Effector CD8-positive, alpha-beta T cell (primary cell): ENCODE results near the gene FKTN.

ENCODE experiments used
- DNase-seq: peaks from one replicate; lab custom pipeline; 2025; lab: John Stamatoyannopoulos, UW

FKTN gene

DNA sequence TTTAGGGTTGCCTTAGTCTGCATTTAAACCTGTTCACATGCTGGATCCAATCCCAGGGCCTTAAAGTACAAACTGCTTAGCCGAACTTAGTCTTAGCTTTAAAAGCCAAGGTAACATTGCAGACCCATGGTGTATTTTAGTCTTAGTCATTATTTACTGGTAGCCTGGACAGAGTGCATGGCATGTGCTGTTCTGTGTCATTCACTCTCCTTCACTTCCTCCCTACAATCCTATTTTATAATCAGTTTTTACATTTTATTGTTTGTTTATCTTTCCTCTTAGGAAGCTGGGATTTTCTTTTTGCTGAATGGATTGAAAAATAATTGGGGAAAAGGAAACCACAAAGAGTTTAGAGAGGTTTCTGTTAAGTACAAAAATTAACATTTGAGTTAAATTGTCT is 74.9 kb downstream of the FKTN start:
- DNase-seq, result no peak

DNA sequence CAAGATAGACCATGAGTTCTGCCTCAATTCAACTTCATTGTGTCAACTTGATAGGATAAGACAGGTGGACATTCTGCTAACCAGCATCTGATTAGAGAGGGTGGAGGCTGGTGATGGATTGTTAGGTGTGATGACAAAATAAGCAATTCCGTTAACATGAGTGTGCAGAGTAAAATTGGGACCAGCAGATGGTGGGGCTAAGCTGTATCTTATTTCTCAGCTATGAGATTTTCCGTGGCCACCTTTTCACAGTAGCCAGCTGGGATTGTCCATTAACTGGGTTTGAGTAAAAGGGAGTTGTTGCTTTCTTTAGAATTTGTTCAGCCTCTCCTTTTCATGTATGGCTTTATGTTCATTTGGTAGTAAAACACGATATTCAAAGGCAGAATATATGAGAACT is 75.5 kb downstream of the FKTN start:
- no peak for DNase-seq

DNA sequence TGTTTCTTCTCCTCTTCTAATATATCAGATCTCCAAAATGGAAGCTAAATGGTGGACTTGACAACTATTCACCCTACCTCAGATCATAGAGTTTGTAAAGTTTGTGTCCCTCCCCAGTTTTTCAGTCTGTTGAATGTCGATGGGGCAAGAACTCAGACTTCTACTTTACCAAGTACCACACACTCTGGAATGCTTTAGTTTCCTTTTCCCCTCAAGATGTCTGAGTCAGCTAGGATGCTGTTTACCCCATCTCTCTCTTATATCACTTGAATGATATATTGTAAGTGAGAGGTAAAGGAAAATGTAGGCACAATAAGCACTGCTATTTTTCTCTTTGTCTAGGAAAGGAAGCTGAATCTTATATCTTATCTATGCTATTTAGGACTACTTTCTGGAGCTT is 78.4 kb downstream of the FKTN start:
- no peak for DNase-seq

DNA sequence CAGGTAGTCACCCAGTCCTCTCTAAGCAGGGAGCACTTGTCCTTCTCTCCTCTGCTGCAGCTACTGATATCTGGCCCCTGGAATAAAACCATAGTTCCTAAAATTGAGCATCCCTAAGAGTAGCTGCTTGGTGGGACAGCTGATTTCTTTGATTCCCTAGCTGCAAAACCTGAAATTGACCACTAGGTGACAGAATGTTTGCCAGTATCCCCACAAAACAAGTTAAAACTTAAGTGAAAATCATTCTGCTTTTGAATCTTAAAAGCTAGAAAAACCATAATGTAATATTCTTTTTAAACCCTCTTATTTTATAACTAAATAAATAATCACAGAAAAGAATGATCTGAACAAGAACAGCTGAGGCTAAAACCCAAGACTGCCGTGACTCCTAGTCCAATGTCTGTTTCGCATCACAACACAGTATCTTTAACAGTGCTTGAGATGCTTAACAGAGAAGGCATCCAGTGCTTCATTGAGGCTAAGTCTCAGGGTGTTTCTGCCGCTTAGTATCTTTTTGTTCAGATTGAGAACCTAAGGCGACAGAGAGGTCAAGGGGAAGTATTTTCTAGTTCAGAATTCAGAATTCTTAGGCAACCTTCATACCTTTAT is 80.0 kb downstream of the FKTN start:
- DNase-seq, result no peak

DNA sequence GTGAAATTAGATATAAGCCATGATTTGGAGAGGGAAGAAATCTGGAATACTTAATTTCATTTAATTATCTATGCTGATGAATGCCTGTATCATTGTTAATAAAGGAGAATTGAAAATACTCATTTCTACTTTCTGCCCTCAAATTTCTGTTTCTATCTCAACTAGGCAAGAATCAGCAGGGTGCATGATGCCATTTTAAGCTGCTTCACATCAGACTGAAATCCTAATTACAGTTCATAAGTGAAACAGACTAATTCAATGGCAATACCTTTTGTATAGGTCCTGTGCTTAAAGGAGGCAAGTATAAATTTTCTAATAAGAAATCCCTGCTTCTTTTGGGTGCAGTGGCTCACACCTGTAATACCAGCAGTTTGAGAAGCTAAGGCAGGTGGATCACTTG is 82.0 kb downstream of the FKTN start:
- no peak for DNase-seq

DNA sequence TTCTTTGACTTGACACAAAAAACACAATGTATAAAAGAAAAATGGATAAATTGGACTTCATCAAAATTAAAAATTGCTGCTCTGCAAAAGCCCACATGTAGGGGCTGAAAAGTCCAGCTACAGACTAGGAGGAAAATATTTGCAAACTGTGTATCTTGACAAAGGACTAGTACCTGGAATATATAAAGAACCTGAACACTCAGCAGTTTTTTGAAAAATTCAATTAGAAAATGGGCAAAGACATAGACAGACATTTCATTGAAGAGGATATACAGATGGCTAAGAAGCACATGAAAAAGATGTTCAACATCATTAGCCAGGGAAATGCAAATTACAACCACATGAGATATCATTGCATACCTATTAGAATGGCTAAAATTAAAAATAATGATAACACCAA is 85.9 kb downstream of the FKTN start:
- DNase-seq, result no peak

DNA sequence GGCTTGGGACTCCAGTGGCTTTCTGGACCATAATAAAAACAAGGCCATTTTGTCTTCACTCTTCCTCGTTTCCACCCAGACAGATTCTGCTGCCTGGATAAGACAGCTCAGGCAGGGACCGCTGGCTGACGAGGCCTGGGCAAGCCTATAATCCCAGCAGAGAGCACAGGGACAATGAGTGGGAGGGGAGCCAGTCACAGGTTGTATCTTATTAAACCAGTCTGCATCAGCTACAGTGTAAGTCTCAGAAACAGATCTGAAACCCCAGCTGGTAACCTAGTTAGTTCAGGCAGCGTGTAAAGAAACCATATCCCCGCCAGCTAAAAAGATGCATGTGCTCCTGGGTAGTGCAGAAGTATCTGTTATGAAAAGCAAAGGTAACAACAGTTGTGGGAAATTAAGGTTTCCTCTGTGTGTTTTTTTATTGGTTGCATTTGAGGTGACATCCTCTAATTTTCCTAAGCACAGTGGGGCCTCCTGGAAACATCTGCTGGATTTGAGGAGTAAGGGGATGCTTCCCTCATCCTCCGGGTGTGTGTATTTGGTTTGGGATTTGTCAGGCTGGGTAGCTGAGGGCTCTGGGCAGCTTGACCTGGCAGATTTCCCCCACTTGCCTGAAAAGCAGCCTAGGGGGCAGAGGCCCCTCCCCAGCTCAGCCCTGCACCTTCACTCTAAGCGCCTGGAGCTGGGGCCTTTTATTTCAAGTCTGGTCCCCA is 89.1 kb downstream of the FKTN start:
- no peak for DNase-seq

DNA sequence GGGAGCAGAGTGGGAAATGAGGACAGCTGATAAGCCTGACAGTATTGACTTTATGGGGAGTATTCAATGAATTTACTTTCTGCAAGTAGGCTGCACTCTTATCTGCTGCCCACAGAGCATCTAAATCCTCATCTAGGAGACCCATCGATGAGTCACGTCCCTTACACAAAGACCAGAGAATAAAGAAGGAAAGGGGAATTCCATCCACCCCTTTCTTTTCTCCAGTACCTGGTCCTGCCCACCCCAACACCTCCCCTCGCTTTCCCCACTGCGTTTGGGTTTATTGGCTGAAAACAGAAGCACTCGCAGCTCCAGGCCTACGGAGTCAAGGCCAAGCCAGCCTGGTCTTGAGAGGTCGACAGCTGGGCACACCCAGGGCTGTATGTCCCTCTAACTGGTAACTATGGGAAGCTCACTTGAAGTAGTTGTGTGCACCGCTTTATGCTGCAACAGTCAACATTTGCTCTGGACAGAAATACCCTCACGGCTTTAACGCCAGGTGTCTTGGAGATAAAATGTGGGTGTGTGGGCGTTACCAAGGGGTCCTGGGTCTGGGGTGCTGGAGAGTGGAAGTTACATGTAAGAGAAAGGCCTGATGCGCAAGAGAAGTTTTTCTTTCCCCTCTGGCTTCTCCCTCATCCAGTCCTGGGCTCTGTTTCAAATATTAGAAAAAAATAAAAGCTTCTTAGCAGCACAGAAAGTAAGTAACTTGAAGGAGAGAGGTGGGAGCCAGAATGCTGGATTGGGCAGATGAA is 89.8 kb downstream of the FKTN start:
- no peak for DNase-seq

DNA sequence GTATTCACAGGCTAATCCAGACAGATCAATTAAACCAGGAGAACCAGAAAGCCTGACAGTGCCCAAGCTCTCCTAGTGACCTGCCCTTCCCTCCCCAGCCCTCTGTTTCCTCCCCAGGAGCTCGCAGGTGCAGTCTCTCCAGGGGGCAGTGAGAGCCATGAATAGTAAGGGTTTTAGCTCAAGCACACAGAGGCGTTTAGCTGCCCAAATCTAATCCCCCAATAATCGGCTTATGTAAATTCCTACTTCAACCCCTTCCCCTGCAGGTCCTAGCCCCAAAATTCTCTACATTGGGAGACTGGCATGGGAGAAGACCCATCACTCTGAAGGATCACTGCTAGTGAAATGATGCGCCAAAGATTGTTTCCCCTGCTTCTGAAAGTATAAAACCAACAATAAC is 93.9 kb downstream of the FKTN start:
- no peak for DNase-seq

DNA sequence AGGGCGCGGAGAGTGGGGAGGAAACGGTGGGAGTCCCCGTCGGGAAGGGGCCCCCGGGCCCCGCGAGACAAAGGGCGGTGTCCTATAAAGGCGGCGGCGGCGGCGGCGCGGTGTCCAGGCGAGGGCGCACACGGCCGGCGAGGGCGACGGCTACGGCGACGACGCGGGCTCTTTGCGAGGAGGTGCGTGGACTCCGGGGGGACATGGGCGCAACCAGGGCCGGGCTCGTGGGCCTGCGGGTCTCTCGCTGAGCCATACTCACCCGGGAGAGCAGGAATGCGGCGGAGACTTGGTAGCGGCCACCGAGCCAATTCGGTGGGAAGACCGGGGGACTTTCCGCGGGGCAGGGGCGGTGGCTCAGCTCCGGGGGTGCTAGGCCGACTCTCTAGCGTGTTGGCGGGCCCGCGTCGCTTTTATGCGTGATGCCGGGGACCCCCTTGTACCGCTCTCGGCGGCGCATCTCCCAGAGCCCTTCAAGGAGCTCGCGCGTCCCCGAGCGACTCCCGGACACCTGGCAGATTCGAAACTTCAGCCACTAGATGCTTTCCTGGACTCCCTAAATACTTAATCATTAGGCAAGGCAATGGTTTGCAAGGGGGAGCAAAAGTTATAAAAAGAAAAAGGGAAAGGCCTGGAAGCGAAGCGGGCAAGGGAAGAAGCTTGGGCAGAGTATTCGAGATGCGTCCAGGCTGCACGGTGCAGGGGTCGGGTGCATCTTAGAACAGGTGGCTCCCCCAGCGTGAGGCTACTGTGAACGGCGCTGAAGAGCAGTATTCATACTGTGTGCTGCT is 98.4 kb downstream of the FKTN start:
- DNase-seq, result no peak

DNA sequence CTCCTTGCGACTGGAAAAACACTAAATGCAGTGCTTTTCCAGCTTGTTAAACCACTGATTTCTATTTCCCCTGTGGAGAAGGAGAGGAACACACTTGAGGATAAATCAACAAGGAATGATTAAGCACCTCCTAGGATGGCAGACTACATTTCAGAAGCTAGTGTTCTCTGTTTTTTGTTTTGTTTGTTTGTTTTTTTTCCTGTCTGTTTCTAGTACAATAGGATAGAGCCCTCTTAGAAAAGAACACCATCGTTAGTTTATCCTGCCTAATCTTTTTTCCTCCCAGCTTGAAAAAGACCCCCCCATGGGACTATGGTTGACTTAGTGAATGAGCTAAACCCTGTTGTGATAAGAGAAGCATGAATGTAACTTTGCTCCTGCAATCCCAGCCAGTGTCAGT is 100.4 kb downstream of the FKTN start:
- DNase-seq, result no peak

DNA sequence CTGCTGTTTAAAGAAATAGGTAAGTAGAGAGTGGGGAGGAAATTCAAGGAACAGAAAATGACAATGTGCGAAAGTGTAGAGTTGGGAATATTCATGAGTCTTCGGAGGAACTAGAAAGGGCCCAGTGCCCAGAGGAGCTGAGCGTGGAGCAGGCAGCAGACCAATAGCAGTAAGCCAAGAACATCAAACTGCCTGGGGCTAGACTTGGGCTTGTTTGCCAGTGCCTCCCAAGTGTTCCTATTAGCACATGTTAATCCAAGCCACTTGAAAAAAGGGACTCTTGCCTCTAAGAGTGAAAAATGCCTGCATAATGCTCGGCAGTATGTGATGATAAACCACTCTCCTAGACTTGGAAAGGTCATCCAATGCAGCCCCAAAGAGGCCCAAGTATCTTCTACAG is 103.1 kb downstream of the FKTN start:
- no peak for DNase-seq

DNA sequence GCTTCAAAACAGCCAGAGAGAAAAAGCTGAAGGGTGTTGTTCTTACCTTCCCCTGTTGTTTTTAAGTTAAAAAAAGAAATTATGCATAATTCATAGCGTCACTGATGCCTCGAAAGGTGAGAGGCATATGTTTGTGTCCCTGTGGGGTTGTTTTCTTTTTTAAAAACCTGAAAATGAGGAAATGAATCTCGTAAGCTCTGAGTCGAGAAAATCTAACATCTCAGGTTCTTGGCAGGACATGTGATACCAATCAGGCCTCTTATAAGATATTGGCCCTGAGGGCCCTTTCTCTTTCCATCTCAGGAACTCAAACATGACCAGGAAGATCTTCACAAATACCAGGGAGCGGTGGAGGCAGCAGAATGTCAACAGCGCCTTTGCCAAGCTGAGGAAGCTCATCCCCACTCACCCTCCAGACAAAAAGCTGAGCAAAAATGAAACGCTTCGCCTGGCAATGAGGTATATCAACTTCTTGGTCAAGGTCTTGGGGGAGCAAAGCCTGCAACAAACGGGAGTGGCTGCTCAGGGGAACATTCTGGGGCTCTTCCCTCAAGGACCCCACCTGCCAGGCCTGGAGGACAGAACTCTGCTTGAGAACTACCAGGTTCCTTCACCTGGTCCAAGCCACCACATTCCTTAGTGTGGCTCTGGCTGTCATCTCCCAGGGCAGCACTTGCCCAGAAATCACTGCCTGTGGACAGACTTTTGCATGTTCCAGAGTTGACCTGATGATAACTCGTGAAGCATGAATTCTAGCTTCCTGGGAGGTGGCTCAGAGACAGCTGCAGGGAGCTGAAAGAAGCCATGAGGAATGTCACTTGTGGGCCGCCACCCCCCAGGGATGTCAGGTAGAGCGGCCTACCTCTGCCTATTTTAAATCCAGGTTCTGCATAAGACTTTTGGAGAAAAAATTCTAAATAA is 104.5 kb downstream of the FKTN start, which contains the start of gene TAL2:
Gene TAL2, plus strand, starts transcription at position 274 of the 921 bp plus-strand sequence. Its CDS starts 40 bp downstream, at position 314.
- no peak for DNase-seq

DNA sequence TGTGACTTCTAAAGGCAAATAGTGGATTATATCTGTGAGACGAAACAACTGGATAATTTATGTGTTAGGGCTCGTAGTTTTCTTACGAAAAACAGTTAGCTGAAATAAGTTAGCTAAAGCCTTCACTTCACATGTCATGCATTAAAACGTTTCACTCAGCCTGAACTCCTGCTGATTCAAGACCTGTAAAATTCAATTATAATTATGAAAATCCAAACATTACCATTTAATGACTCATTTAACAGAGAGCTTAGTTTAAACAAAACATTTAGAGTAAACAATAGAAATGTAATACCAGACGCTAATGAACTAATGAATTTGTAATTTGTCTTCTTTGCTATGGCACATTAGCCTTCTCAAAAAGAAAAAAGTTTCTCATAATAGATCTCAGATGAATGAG is 106.0 kb downstream of the FKTN start:
- DNase-seq, result no peak

DNA sequence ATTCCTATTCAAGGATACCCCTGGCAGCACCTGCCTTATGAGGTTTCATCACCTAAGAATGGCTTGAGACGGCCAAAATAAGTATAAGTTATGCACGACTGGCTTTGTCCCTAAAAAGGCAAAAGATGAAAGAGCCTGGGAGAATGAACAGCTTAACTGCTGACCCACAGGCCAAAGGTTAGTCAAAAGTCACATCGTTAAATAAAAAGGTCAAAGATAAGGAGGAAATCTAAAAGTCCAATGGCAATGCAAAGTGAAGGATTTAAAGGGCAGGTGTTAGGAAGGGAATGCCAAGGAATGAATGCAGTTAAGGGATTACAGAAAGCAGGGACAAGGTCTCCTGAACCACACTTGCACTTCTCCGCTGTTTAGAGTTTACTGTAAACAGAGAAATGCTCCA is 109.9 kb downstream of the FKTN start:
- DNase-seq, result no peak

DNA sequence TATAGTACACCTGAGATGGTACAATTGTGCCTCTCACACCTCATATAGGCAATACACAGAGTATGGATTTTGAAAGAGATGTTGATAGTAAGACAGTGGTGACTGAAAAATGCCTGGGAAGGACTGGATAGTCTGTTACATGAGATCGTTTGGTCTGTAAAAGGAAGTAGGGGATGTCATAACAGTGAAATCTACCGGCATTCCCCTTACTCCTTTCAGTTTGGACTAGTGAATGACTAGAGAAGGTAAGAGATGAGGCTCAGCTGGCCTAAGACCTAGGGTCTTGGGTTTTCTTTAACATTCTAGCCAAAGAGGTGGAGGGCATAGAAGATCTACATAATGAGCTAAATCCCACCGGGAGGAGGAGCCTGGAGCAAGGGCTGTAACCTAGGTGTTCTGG is 112.4 kb downstream of the FKTN start:
- no peak for DNase-seq

DNA sequence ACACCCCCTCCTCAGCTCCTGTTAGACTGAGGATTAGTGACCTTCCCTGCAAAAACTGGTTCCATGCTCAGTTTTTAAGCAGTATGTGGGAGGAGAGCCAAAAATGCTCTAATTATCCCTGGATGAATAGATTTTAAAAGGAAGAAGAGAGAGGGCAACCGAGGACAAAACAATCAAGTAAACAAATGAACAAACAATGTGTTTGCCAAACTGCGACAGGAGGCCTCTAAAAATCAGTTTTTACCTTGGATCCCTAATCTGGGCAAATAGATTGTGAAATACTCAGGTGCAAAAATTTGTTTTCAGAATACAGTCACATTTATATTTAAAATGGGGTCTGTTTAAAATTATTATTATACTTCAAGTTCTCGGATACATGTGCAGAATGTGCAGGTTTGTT is 112.8 kb downstream of the FKTN start:
- DNase-seq, result no peak

DNA sequence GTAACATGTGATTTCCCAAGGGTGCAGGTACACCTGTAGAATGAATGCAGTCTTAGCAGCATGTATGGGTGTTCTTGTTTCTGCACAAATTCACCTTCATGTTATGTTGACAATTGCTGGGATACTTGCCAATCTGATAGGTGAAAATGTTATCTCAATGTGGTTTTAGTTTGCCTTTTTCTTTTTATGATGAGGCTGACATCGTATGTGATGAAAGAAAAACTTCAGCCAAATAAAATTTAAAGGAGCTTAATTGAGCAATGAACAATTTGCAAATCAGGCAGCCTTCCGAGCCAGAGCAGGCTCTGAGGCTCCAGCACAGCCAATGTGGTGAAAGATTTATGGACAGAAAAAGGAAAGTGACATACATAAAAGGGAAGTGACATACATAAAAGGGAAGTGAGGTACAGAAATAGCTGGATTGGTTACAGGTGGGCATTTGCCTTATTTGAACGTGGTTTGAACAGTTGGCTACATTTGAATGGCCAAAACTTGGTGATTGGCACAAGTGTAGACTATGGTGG is 114.8 kb downstream of the FKTN start:
- DNase-seq, result no peak

DNA sequence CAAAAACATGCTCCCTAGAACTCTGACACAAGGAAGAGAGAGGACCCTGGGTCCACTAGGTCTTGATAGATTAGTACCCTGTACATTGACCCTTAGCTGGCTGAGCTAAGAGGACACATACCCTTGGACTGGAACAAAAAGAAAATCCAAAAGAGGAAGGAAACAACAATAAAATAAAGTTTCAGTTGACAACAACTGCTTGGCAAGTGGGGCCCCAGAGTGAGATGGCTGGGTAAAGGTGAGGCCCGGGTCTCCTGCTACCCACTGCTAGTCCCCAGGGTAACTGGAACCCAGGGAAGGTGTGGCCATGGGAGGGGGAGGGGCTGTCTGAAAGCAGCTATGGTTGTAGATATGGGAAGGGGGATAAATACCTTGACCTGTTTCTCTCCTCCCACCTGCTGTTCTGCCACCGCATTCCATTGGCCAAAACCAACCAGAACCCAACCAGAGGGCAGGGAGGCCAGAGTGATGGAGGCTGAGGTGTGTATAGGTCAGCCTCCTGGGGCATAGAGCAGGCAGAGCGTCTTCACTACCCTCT is 116.0 kb downstream of the FKTN start:
- no peak for DNase-seq

DNA sequence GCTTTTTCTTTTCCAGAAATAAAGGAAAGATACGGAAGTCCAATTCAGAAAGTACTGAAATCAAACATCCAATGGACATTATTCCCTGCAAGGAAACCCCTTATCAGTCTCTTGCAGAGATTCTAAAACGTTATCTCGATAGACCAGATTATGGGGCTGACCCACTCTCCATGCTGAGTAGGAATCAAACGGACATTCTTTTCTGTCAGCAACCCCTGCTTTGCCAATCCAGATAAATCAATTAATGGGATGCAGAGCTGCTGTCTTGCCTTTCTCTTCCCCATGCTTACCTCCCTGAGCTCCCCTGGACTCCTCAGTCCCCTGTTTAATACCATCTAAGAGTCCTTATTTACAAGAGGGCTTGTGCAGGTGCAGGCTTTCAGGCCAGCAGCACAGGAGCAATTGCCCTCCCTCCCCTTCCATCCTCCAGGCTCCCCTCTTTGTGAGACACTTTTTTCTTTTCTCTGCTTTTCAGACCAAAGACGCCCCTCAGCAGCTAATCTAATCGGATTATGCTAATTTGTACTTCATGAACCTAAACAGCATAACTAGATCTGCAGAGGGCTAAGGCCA is 118.5 kb downstream of the FKTN start:
- DNase-seq, result no peak
